ENCODE measurements around the gene PKLR.
"Not testable (repeated sequence)": the region's sequence is repeated elsewhere in the genome, so short reads cannot be mapped to it uniquely, and the experiment has no call there.

Gene PKLR

GRCh38 chr1:155250633-155251449 is 50.4 kb downstream of the PKLR start:
- H3K9me3 ChIP-seq (replicated peaks; ENCODE audit: insufficient read depth, low read length) = no peaks in the 10 kb centered on the region
- no peaks in the 10 kb centered on the region for H3K9me2 ChIP-seq (replicated peaks; ENCODE audit: insufficient read depth, low read length)
- TF ChIP-seq CTCF (IDR thresholded peaks at IDR 0.05; ENCODE audit: low read length) = peak; percentile 100
- no peak for TF ChIP-seq EZH2 (optimal IDR thresholded peaks at IDR 0.05; ENCODE audit: low read depth, low read length)
- DNase-seq = peak; percentile 96
- H3K9ac ChIP-seq (ENCODE audit: low read length) = peak overlapping the region; percentile 60
- H3K4me2 ChIP-seq (ENCODE audit: low read depth, low read length) = peak overlapping the region; percentile 97
- no peak overlapping the region for H3K27ac ChIP-seq (ENCODE audit: low read length)
- H4K20me1 ChIP-seq (ENCODE audit: insufficient read depth, low read length) = no peaks in the 10 kb centered on the region
- peaks cover 11% of the 10 kb centered on the region for H3K4me1 ChIP-seq (ENCODE audit: low read length)
- H3K27me3 ChIP-seq (replicated peaks; ENCODE audit: insufficient read depth, low read length) = no peaks in the 10 kb centered on the region
- no peaks in the 10 kb centered on the region for H3K36me3 ChIP-seq (replicated peaks; ENCODE audit: insufficient read depth, low read length)
- peak overlapping the region; percentile 98 for H2AFZ ChIP-seq (ENCODE audit: low read length)
- H3F3A ChIP-seq (ENCODE audit: insufficient read depth, low read length) = no peaks in the 10 kb centered on the region
- peak overlapping the region; percentile 62 for H3K4me3 ChIP-seq (ENCODE audit: low read length)
- H3K79me2 ChIP-seq (ENCODE audit: low read length) = 0 out of 2 replicates have a peak, but pooled peaks cover 8% of the 10 kb centered on the region

- Histone ChIP-seq H2AFZ (ENCODE audit: low read length) (peak overlapping the region; percentile 98), H3K9me2 (replicated peaks; ENCODE audit: insufficient read depth, low read length) (no peaks in the 10 kb centered on the region), H3K9ac (ENCODE audit: low read length) (peak overlapping the region; percentile 60), H3K27ac (ENCODE audit: low read length) (no peak overlapping the region), H4K20me1 (ENCODE audit: insufficient read depth, low read length) (no peaks in the 10 kb centered on the region), H3F3A (ENCODE audit: insufficient read depth, low read length) (no peaks in the 10 kb centered on the region), H3K27me3 (replicated peaks; ENCODE audit: insufficient read depth, low read length) (no peaks in the 10 kb centered on the region), H3K9me3 (replicated peaks; ENCODE audit: insufficient read depth, low read length) (no peaks in the 10 kb centered on the region), H3K79me2 (ENCODE audit: low read length) (0 out of 2 replicates have a peak, but pooled peaks cover 8% of the 10 kb centered on the region), H3K4me3 (ENCODE audit: low read length) (peak overlapping the region; percentile 62), H3K36me3 (replicated peaks; ENCODE audit: insufficient read depth, low read length) (no peaks in the 10 kb centered on the region), H3K4me2 (ENCODE audit: low read depth, low read length) (peak overlapping the region; percentile 97), H3K4me1 (ENCODE audit: low read length) (peaks cover 12% of the 10 kb centered on the region)
- TF ChIP-seq CTCF (IDR thresholded peaks at IDR 0.05; ENCODE audit: low read length) (no peak), EZH2 (optimal IDR thresholded peaks at IDR 0.05; ENCODE audit: low read depth, low read length) (no peak), EZH2phosphoT487 (IDR thresholded peaks at IDR 0.05; ENCODE audit: low read length) (no peak)
- no peak for DNase-seq
Observed at GRCh38 chr1:155250246-155250632, 51.0 kb downstream of the PKLR start.

GRCh38 chr1:155247667-155248553 is 53.3 kb downstream of the PKLR start:
- H4K20me1 ChIP-seq (ENCODE audit: insufficient read depth, low read length) = no peaks in the 10 kb centered on the region
- no peaks in the 10 kb centered on the region for H3K9me2 ChIP-seq (replicated peaks; ENCODE audit: insufficient read depth, low read length)
- H3K4me2 ChIP-seq (ENCODE audit: low read depth, low read length) = no peak overlapping the region

GRCh38 chr1:155246796-155247195 is 54.4 kb downstream of the PKLR start:
- not testable (repeated sequence) for H3K27me3 ChIP-seq (replicated peaks; ENCODE audit: insufficient read depth, low read length); H3K79me2 ChIP-seq (ENCODE audit: low read length); H3K4me2 ChIP-seq (ENCODE audit: low read depth, low read length); H3K4me3 ChIP-seq (ENCODE audit: low read length); DNase-seq; H2AFZ ChIP-seq (ENCODE audit: low read length); H4K20me1 ChIP-seq (ENCODE audit: insufficient read depth, low read length); H3K27ac ChIP-seq (ENCODE audit: low read length); H3K4me1 ChIP-seq (ENCODE audit: low read length); H3K9me3 ChIP-seq (replicated peaks; ENCODE audit: insufficient read depth, low read length); H3K9me2 ChIP-seq (replicated peaks; ENCODE audit: insufficient read depth, low read length); H3K9ac ChIP-seq (ENCODE audit: low read length); H3K36me3 ChIP-seq (replicated peaks; ENCODE audit: insufficient read depth, low read length)
- peaks cover 14% of the 10 kb centered on the region for H3F3A ChIP-seq (ENCODE audit: insufficient read depth, low read length)

More at GRCh38 chr1:155247667-155248553, 53.3 kb downstream of the PKLR start:
- Histone ChIP-seq H3K4me3 (ENCODE audit: low read length) (no peak overlapping the region), H3K79me2 (ENCODE audit: low read length) (no peaks in the 10 kb centered on the region), H3K4me1 (ENCODE audit: low read length) (peaks cover 8% of the 10 kb centered on the region), H3F3A (ENCODE audit: insufficient read depth, low read length) (peaks cover 14% of the 10 kb centered on the region), H3K27me3 (replicated peaks; ENCODE audit: insufficient read depth, low read length) (no peaks in the 10 kb centered on the region), H3K27ac (ENCODE audit: low read length) (no peak overlapping the region), H2AFZ (ENCODE audit: low read length) (no peak overlapping the region), H3K9me3 (replicated peaks; ENCODE audit: insufficient read depth, low read length) (no peaks in the 10 kb centered on the region), H3K36me3 (replicated peaks; ENCODE audit: insufficient read depth, low read length) (no peaks in the 10 kb centered on the region), H3K9ac (ENCODE audit: low read length) (no peak overlapping the region)
- TF ChIP-seq EZH2 (optimal IDR thresholded peaks at IDR 0.05; ENCODE audit: low read depth, low read length) (no peak), EZH2phosphoT487 (IDR thresholded peaks at IDR 0.05; ENCODE audit: low read length) (no peak), CTCF (IDR thresholded peaks at IDR 0.05; ENCODE audit: low read length) (no peak)
- no peak for DNase-seq

All from MM.1S (cell line).